ENCODE measurements around the gene FAM118A. TPM values are rescaled to one million over a fixed set of nuclear protein-coding genes. Genes with fewer than 3 reads are reported as not detected.
"Not testable (repeated sequence)": the region's sequence is repeated elsewhere in the genome, so short reads cannot be mapped to it uniquely, and the experiment has no call there.

Gene FAM118A
- polyA plus RNA-seq, 3 donors: 20.0 to 423 (median 27.9) TPM

GRCh38 chr22:45366713-45367112 is 57.0 kb downstream of the FAM118A start:
- H3K27me3 Mint-ChIP-seq (ENCODE audit: low read depth in 3 of 3): peaks cover 2 to 7% (median 3%) of the 10 kb centered on the region in 3 donors
- no peaks in the 10 kb centered on the region for H3K4me1 Mint-ChIP-seq
- Histone ChIP-seq H2AFZ (ENCODE audit: insufficient read depth, low read depth, low read length, poor library complexity, severe bottlenecking) (no peak overlapping the region), H3K9ac (ENCODE audit: insufficient read depth, low read length, poor library complexity, severe bottlenecking) (no peak overlapping the region), H3K36me3 (replicated peaks in 1 of 2; ENCODE audit: control insufficient read depth in 1 of 2, insufficient read depth in 2 of 2, low read length in 2 of 2) (no peaks in the 10 kb centered on the region), H3K4me3 (replicated peaks in 1 of 3; ENCODE audit: low read depth in 2 of 3, low read length in 3 of 3) (no peak overlapping the region), H4K20me1 (ENCODE audit: insufficient read depth, low read length) (no peaks in the 10 kb centered on the region), H3K27me3 (ENCODE audit: control insufficient read depth in 2 of 2, insufficient read depth in 2 of 2, low read length in 2 of 2) (no peaks in the 10 kb centered on the region), H3K27ac (ENCODE audit: low read depth in 1 of 2, low read length in 2 of 2) (no peak overlapping the region), H3K79me2 (ENCODE audit: insufficient read depth, low read length) (no peaks in the 10 kb centered on the region), H3K9me3 (replicated peaks in 1 of 2; ENCODE audit: control insufficient read depth in 1 of 2, insufficient read depth in 1 of 2, low read length in 2 of 2) (peaks cover 15 to 16% of the 10 kb centered on the region in 2 donors), H3K4me1 (ENCODE audit: control insufficient read depth in 1 of 2, insufficient read depth in 2 of 2, low read length in 2 of 2) (no peaks in the 10 kb centered on the region), H3K4me2 (replicated peaks; ENCODE audit: extremely low read depth, low read length, poor library complexity, severe bottlenecking) (no peak overlapping the region)
- peaks cover 6 to 18% (median 13%) of the 10 kb centered on the region in 7 donors for H3K9me3 Mint-ChIP-seq
- no peaks in the 10 kb centered on the region for H3K36me3 Mint-ChIP-seq
- whole genome bisulfite sequencing (ENCODE audit: insufficient coverage): no CpG with 5 or more reads among the region's 3 CpGs
- DNase-seq: no peak
- TF ChIP-seq CTCF (IDR thresholded peaks at IDR 0.05): no peak
- H3K27ac Mint-ChIP-seq: no peak overlapping the region
- intact Hi-C loops (cut with micrococcal nuclease): no loop called here
- no peak overlapping the region for H3K4me3 Mint-ChIP-seq

GRCh38 chr22:45373592-45373991 is 63.9 kb downstream of the FAM118A start:
- WGBS (ENCODE audit: insufficient coverage): no CpG with 5 or more reads among the region's 3 CpGs
- H3K27ac ChIP-seq (ENCODE audit: low read depth in 1 of 2, low read length in 2 of 2): not testable (repeated sequence)

More at GRCh38 chr22:45373592-45373991, 63.9 kb downstream of the FAM118A start:
- H3K27me3 Mint-ChIP-seq (ENCODE audit: low read depth in 3 of 3); H3K9ac ChIP-seq (ENCODE audit: insufficient read depth, low read length, poor library complexity, severe bottlenecking); H3K4me3 Mint-ChIP-seq; DNase-seq; H3K9me3 Mint-ChIP-seq; H3K79me2 ChIP-seq (ENCODE audit: insufficient read depth, low read length); H3K36me3 Mint-ChIP-seq; H3K9me3 ChIP-seq (replicated peaks in 1 of 2; ENCODE audit: control insufficient read depth in 1 of 2, insufficient read depth in 1 of 2, low read length in 2 of 2); H3K4me2 ChIP-seq (replicated peaks; ENCODE audit: extremely low read depth, low read length, poor library complexity, severe bottlenecking); H3K27ac Mint-ChIP-seq; H3K4me3 ChIP-seq (replicated peaks in 1 of 3; ENCODE audit: low read depth in 2 of 3, low read length in 3 of 3); H4K20me1 ChIP-seq (ENCODE audit: insufficient read depth, low read length); intact Hi-C loops (cut with micrococcal nuclease); H3K27me3 ChIP-seq (ENCODE audit: control insufficient read depth in 2 of 2, insufficient read depth in 2 of 2, low read length in 2 of 2); H2AFZ ChIP-seq (ENCODE audit: insufficient read depth, low read depth, low read length, poor library complexity, severe bottlenecking); H3K36me3 ChIP-seq (replicated peaks in 1 of 2; ENCODE audit: control insufficient read depth in 1 of 2, insufficient read depth in 2 of 2, low read length in 2 of 2): not testable (repeated sequence)
- peaks cover 17 to 22% of the 10 kb centered on the region in 2 donors for H3K4me1 ChIP-seq (ENCODE audit: control insufficient read depth in 1 of 2, insufficient read depth in 2 of 2, low read length in 2 of 2)
- peaks cover 23% of the 10 kb centered on the region for H3K4me1 Mint-ChIP-seq

Measured in CD14-positive monocyte (primary cell).